A673 (cell line): ENCODE results near the gene JAG1. TPM values are rescaled to one million over a fixed set of nuclear protein-coding genes. Genes with fewer than 3 reads are reported as not detected.

ENCODE experiments used
- BruUV-seq: library from RNA; stranded (reverse); fragments of 400-500 nt; replicated peaks from 2 replicates; lab custom pipeline; 2021; lab: Mats Ljungman, UMichigan
- CTCF ChIA-PET: fragments of 300-600 bp; sonication (Branson Sonifier 250); formaldehyde crosslinking; loops from one replicate; lab custom pipeline; 2022; ENCODE audit warnings: antibody characterized with exemption; lab: Charles Lee
- POLR2A ChIA-PET: fragments of 300-600 bp; sonication (Branson Sonifier 250); formaldehyde crosslinking; loops from one replicate; lab custom pipeline; 2022; ENCODE audit warnings: antibody characterized with exemption; ENCODE audit not compliant: low non-redundant PET; lab: Charles Lee
- DNase-seq: peaks from one replicate; pipeline ENCODE4 v3.0.0-alpha.2; 2015; ENCODE audit warnings: low spot score
- H3K27ac ChIP-seq: fragments of 200-600 bp; sonication (generic); 2 replicates; pipeline ENCODE4 v1.5.1; 2016; ENCODE audit warnings: mixed run types, low read depth, mild to moderate bottlenecking, mixed read lengths, antibody characterized with exemption, low read length; ENCODE audit not compliant: poor library complexity, severe bottlenecking
- H3K27me3 ChIP-seq: fragments of 200-600 bp; sonication (generic); replicated peaks from 2 replicates; pipeline ENCODE4 v1.6.1; 2017; ENCODE audit warnings: mixed run types, low read depth, mild to moderate bottlenecking, mixed read lengths, antibody characterized with exemption, low read length; ENCODE audit not compliant: insufficient read depth, poor library complexity
- H3K36me3 ChIP-seq: fragments of 200-600 bp; sonication (generic); 2 replicates; pipeline ENCODE4 v1.6.1; 2016; ENCODE audit warnings: mixed run types, mild to moderate bottlenecking, mixed read lengths, antibody characterized with exemption, low read length; ENCODE audit not compliant: insufficient read depth, poor library complexity, severe bottlenecking
- H3K4me1 ChIP-seq: fragments of 200-600 bp; sonication (generic); 2 replicates; pipeline ENCODE4 v1.6.1; 2017; ENCODE audit warnings: mixed run types, mild to moderate bottlenecking, mixed read lengths, antibody characterized with exemption, low read length; ENCODE audit not compliant: insufficient read depth, poor library complexity, severe bottlenecking
- H3K4me3 ChIP-seq: fragments of 200-600 bp; sonication (generic); 2 replicates; pipeline ENCODE4 v1.5.1; 2016; ENCODE audit warnings: low read depth, mixed run types, mild to moderate bottlenecking, mixed read lengths, low read length; ENCODE audit not compliant: poor library complexity, severe bottlenecking
- H3K9me3 ChIP-seq: fragments of 200-600 bp; sonication (generic); 2 replicates; pipeline ENCODE4 v1.6.1; 2016; ENCODE audit warnings: mixed run types, low read depth, mild to moderate bottlenecking, mixed read lengths, antibody characterized with exemption, low read length; ENCODE audit not compliant: poor library complexity, severe bottlenecking
- EZH2 ChIP-seq: fragments of 200-600 bp; sonication (generic); IDR thresholded peaks from 2 replicates; pipeline ENCODE4 v1.6.1; 2017; ENCODE audit warnings: borderline replicate concordance, low read depth, mild to moderate bottlenecking, mixed read lengths, antibody characterized with exemption, low read length; ENCODE audit not compliant: poor library complexity, severe bottlenecking
- intact Hi-C: fragments of 100-400 bp; cut with micrococcal nuclease; formaldehyde crosslinking; loops from one replicate; pipeline ENCODE4 v1.10.0; 2022; ENCODE audit not compliant: unreplicated experiment
- total RNA-seq: library from RNA; stranded (reverse); gene quantifications from 2 replicates; pipeline ENCODE4 v1.2.3, GENCODE V29; 2021
- TF ChIP-seq, protein P1 (sequence below): fragments of 300-800, 200-600 bp; sonication (generic); conservative IDR thresholded peaks from 2 replicates; pipeline ENCODE4 v1.5.1; 2017; ENCODE audit warnings: low read depth, mild to moderate bottlenecking, antibody characterized with exemption, low read length, moderate library complexity, mixed read lengths

The JAG1 gene
- total RNA-seq, 1 experiment from 2014 or later = 57.5 TPM

DNA sequence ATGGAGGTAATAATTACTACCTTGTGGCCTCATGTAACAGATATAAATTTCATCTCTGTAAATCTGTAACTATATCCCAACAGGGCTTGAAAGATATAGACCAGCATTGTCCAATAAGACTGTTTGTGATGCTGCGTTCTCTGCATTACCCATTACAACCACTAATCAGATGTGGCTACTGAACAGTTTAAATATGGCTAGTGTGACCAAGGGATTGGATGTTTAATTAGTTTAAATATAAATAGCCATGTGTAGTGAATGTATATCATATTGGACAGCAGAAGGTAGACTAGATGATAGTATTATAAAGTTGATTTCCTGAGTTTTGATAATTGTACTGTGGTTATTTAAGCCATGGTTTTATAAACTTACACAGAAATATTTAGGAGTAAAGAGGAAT, 27.8 kb upstream of the JAG1 start:
- intact Hi-C loops = no loop called here

DNA sequence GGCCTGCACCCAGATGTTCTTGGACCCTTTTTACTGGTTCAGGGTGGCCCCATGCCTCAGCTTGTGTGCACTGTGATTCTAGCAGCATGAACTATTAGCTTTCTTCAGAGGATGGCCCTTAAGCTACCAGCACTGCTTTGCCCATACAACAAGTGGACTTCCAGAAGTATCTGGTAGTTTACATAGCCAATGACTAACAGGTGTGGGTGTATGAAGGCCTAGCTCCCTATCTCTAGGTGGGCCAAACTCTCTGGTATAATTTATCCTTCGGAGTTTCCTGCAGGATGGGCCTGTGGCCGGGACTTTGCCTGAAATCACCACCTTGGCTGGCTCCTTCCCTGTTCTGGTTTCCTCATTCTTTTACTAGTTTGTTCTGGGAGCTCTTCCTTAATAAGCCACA, 26.1 kb upstream of the JAG1 start:
- H3K9me3 ChIP-seq = no peaks in the 10 kb centered on the region
- no peaks in the 10 kb centered on the region for H3K36me3 ChIP-seq
- BruUV-seq = no TSS peak
- TF ChIP-seq EZH2 = no peak
- TF ChIP-seq, protein P1, sequence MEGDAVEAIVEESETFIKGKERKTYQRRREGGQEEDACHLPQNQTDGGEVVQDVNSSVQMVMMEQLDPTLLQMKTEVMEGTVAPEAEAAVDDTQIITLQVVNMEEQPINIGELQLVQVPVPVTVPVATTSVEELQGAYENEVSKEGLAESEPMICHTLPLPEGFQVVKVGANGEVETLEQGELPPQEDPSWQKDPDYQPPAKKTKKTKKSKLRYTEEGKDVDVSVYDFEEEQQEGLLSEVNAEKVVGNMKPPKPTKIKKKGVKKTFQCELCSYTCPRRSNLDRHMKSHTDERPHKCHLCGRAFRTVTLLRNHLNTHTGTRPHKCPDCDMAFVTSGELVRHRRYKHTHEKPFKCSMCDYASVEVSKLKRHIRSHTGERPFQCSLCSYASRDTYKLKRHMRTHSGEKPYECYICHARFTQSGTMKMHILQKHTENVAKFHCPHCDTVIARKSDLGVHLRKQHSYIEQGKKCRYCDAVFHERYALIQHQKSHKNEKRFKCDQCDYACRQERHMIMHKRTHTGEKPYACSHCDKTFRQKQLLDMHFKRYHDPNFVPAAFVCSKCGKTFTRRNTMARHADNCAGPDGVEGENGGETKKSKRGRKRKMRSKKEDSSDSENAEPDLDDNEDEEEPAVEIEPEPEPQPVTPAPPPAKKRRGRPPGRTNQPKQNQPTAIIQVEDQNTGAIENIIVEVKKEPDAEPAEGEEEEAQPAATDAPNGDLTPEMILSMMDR = no peak
- no peak overlapping the region for H3K27ac ChIP-seq
- intact Hi-C loops = no loop called here
- H3K27me3 ChIP-seq = no peaks in the 10 kb centered on the region
- H3K4me3 ChIP-seq = no peak overlapping the region
- ChIA-PET CTCF (no interaction called here), POLR2A (no interaction called here)
- DNase-seq = no peak
- H3K4me1 ChIP-seq = no peaks in the 10 kb centered on the region

More for the DNA sequence above, 27.8 kb upstream of the JAG1 start:
- no peaks in the 10 kb centered on the region for H3K36me3 ChIP-seq
- H3K9me3 ChIP-seq = no peaks in the 10 kb centered on the region
- no peaks in the 10 kb centered on the region for H3K4me1 ChIP-seq
- no peak overlapping the region for H3K4me3 ChIP-seq
- TF ChIP-seq, protein P1 = no peak; the same call in 1 of the 2 replicates
- no peak for TF ChIP-seq EZH2
- H3K27me3 ChIP-seq = no peaks in the 10 kb centered on the region
- no TSS peak for BruUV-seq
- ChIA-PET POLR2A (no interaction called here), CTCF (no interaction called here)
- DNase-seq = no peak
- no peak overlapping the region for H3K27ac ChIP-seq

DNA sequence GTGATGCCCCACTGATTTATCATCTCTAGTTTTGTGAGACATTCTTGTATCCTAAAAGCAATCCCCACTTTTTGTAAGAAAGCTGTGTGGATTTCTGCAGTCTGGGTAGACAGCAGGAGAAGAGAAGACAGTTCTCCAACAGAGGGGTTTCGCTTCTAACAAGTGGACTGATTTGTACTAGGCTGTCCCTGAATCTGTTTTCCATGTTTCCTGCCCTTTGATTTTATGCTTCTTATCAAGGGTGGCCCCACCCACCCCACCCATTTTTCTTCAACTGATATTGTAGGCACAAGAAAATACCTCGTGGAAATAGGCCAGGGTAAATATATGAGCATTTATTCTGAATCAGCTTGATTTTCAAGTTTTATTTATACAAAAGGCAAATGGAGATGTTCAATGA, 25.7 kb upstream of the JAG1 start:
- TF ChIP-seq, protein P1 = no peak
- TF ChIP-seq EZH2 = no peak
- H3K9me3 ChIP-seq = no peaks in the 10 kb centered on the region
- no peaks in the 10 kb centered on the region for H3K4me1 ChIP-seq
- ChIA-PET POLR2A (no interaction called here), CTCF (no interaction called here)
- intact Hi-C loops = no loop called here
- H3K36me3 ChIP-seq = no peaks in the 10 kb centered on the region
- BruUV-seq = no TSS peak
- no peak for DNase-seq
- H3K4me3 ChIP-seq = no peak overlapping the region
- no peak overlapping the region for H3K27ac ChIP-seq
- H3K27me3 ChIP-seq = no peaks in the 10 kb centered on the region
